Motor neuron (in vitro differentiated cells): ENCODE data around the gene ADGRG3. TPM values are rescaled to one million over a fixed set of nuclear protein-coding genes. Genes with fewer than 3 reads are reported as not detected.

ENCODE experiments used
- ATAC-seq, 8 experiments: fragments of 200-7000 bp; cut with Tn5 transposase; replicated peaks in 6 of 8; 2 replicates each; pipeline ENCODE4 v1.8.0; 2021; ENCODE audit warnings: mild to moderate bottlenecking in 8 of 8, moderate library complexity in 8 of 8
- H3K27ac ChIP-seq, 2 donors: fragments of 250-450 bp; sonication (Bioruptor Pico); 2 replicates each; pipeline ENCODE4 v1.9.0; 2021; ENCODE audit warnings: antibody characterized with exemption in 2 of 2, mild to moderate bottlenecking in 2 of 2, moderate library complexity in 1 of 2
- H3K4me1 ChIP-seq, 2 donors: fragments of 250-450 bp; sonication (Bioruptor Pico); replicated peaks in 1 of 2; 2 replicates each; pipeline ENCODE4 v1.6.1; 2021; ENCODE audit warnings: antibody characterized with exemption in 2 of 2, mild to moderate bottlenecking in 2 of 2, moderate library complexity in 1 of 2
- H3K4me3 ChIP-seq, 5 donors: fragments of 250-450 bp; sonication (Bioruptor Pico); 2 replicates each; pipeline ENCODE4 v1.9.0; 2021; ENCODE audit warnings: antibody characterized with exemption in 5 of 5, mild to moderate bottlenecking in 5 of 5, moderate library complexity in 4 of 5
- WGBS, 10 experiments: fragments of 450-650 bp; shearing (Covaris generic); methylation state at CpG; one replicate each; pipeline ENCODE4 v1.0.0; 2022; 5-methylcytosine and 5-hydroxymethylcytosine counted together
- in situ Hi-C, 9 experiments: fragments of 400-800 bp; cut with MboI; loops; one replicate each; pipeline ENCODE4 v1.15.0; 2021; ENCODE audit warnings: low sequenced_read_pairs in 9 of 9, low pct_unique_long_range_greater_than_20kb in 2 of 9; ENCODE audit not compliant: unreplicated experiment in 9 of 9
- total RNA-seq, 8 experiments: library from RNA; unstranded; fragments of 300-600 nt; gene quantifications; 2 replicates each; pipeline versions ENCODE4 v1.2.3 to v1.2.4, GENCODE V29; 2022

The ADGRG3 gene
- total RNA-seq, 8 experiments from 2014 or later: 0.10 to 1.1 (median 0.31) TPM; not detected in 2

GRCh38 chr16:57652695-57653471 lies 15.2 kb upstream of the ADGRG3 start:
- WGBS, 10 experiments: 67 to 100% (median 97%) methylated on average over 1 to 9 of the region's 23 CpGs; no CpG with 5 or more reads in 2 of the 10 experiments

GRCh38 chr16:57653936-57654335 lies 14.2 kb upstream of the ADGRG3 start:
- H3K27ac ChIP-seq: no peak overlapping the region
- no peak overlapping the region for H3K4me3 ChIP-seq
- ATAC-seq: peak in 3 of 8 experiments; percentile 18 to 31 (median 22)
- H3K4me1 ChIP-seq: peaks cover 0 to 2% of the 10 kb centered on the region in 2 donors
- WGBS, 10 experiments: 66% methylated on average over 4 of the region's 16 CpGs; no CpG with 5 or more reads in 9 of the 10 experiments
- in situ Hi-C loops: no loop called here

More at GRCh38 chr16:57652695-57653471, 15.2 kb upstream of the ADGRG3 start:
- ATAC-seq: no peak
- Histone ChIP-seq H3K4me3 (no peak overlapping the region), H3K4me1 (peaks cover 0 to 2% of the 10 kb centered on the region in 2 donors), H3K27ac (peak overlapping the region in 1 of 2 donors; percentile 16)
- in situ Hi-C loops: no loop called here

- 60 to 100% (median 91%) methylated on average over 1 to 10 of the region's 11 CpGs; no CpG with 5 or more reads in 4 of the 10 experiments for WGBS, 10 experiments
- Histone ChIP-seq H3K4me1 (peaks cover 0 to 2% of the 10 kb centered on the region in 2 donors), H3K4me3 (no peak overlapping the region), H3K27ac (no peak overlapping the region)
- ATAC-seq: no peak
- in situ Hi-C loops: no loop called here
These were observed 11.7 kb upstream of the ADGRG3 start for GRCh38 chr16:57656342-57656955.

- Histone ChIP-seq H3K4me1 (peaks cover 0 to 2% of the 10 kb centered on the region in 2 donors), H3K4me3 (no peak overlapping the region), H3K27ac (no peak overlapping the region)
- ATAC-seq: no peak
- 84 to 87% methylated on average over 4 of the region's 13 CpGs; no CpG with 5 or more reads in 8 of the 10 experiments for WGBS, 10 experiments
- in situ Hi-C loops: no loop called here
These were observed 10.9 kb upstream of the ADGRG3 start for GRCh38 chr16:57657228-57657627.

GRCh38 chr16:57658130-57658877 lies 9.8 kb upstream of the ADGRG3 start:
- in situ Hi-C loops: no loop called here
- H3K27ac ChIP-seq: no peak overlapping the region
- 40 to 100% (median 93%) methylated on average over 1 to 8 of the region's 10 CpGs; no CpG with 5 or more reads in 1 of the 10 experiments for WGBS, 10 experiments
- H3K4me3 ChIP-seq: no peak overlapping the region
- ATAC-seq: no peak
- peaks cover 0 to 2% of the 10 kb centered on the region in 2 donors for H3K4me1 ChIP-seq

- WGBS, 10 experiments: 38 to 100% (median 78%) methylated on average over 1 to 5 of the region's 19 CpGs; no CpG with 5 or more reads in 6 of the 10 experiments
- H3K4me3 ChIP-seq: no peak overlapping the region
- ATAC-seq: no peak
- H3K27ac ChIP-seq: no peak overlapping the region
- in situ Hi-C loops: no loop called here
- no peaks in the 10 kb centered on the region for H3K4me1 ChIP-seq
These were observed 9.0 kb upstream of the ADGRG3 start for GRCh38 chr16:57658878-57659674.

- Histone ChIP-seq H3K4me3 (no peak overlapping the region), H3K4me1 (no peaks in the 10 kb centered on the region), H3K27ac (no peak overlapping the region)
- ATAC-seq: no peak
- 17 to 100% (median 89%) methylated on average over 1 to 8 of the region's 11 CpGs; no CpG with 5 or more reads in 1 of the 10 experiments for WGBS, 10 experiments
- in situ Hi-C loops: no loop called here
These were observed 7.2 kb upstream of the ADGRG3 start for GRCh38 chr16:57660715-57661463.

GRCh38 chr16:57661510-57661909 lies 6.6 kb upstream of the ADGRG3 start:
- peaks cover under 1 to 1% of the 10 kb centered on the region in 2 donors for H3K4me1 ChIP-seq
- 40 to 100% (median 90%) methylated on average over 1 to 7 of the region's 7 CpGs; no CpG with 5 or more reads in 1 of the 10 experiments for WGBS, 10 experiments
- in situ Hi-C loops: no loop called here
- H3K27ac ChIP-seq: no peak overlapping the region
- ATAC-seq: no peak
- no peak overlapping the region for H3K4me3 ChIP-seq

GRCh38 chr16:57661936-57662906 lies 5.9 kb upstream of the ADGRG3 start:
- WGBS, 10 experiments: 90 to 100% (median 100%) methylated on average over 1 to 4 of the region's 20 CpGs; no CpG with 5 or more reads in 7 of the 10 experiments
- in situ Hi-C loops: no loop called here
- ATAC-seq: no peak
- peaks cover 7 to 8% of the 10 kb centered on the region in 2 donors for H3K4me1 ChIP-seq
- H3K4me3 ChIP-seq: no peak overlapping the region
- no peak overlapping the region for H3K27ac ChIP-seq

GRCh38 chr16:57663436-57663835 lies 4.7 kb upstream of the ADGRG3 start:
- 80 to 90% methylated on average over 1 to 4 of the region's 21 CpGs; no CpG with 5 or more reads in 8 of the 10 experiments for WGBS, 10 experiments
- ATAC-seq: no peak
- H3K4me1 ChIP-seq: peaks cover 15 to 16% of the 10 kb centered on the region in 2 donors
- H3K27ac ChIP-seq: no peak overlapping the region
- no peak overlapping the region for H3K4me3 ChIP-seq
- in situ Hi-C loops: no loop called here
